Measurements from ENCODE around the gene CNR1. TPM values are rescaled to one million over a fixed set of nuclear protein-coding genes. Genes with fewer than 3 reads are reported as not detected.

CNR1 gene
- total RNA-seq, 1 donor, result not detected

- Histone ChIP-seq H3K27ac (ENCODE audit: low read depth, low read length) (no peak overlapping the region), H3K9me3 (ENCODE audit: low read depth, low read length) (no peaks in the 10 kb centered on the region), H3K4me3 (ENCODE audit: insufficient read depth, low read length) (no peak overlapping the region), H2AFZ (ENCODE audit: low read length) (no peak overlapping the region), H3K27me3 (ENCODE audit: insufficient read depth, low read length) (no peaks in the 10 kb centered on the region), H3K36me3 (ENCODE audit: insufficient read depth, low read length) (no peaks in the 10 kb centered on the region), H4K20me1 (ENCODE audit: insufficient read depth, low read length) (no peaks in the 10 kb centered on the region), H3K79me2 (ENCODE audit: insufficient read depth, low read length) (no peaks in the 10 kb centered on the region), H3K4me1 (ENCODE audit: insufficient read depth, low read length) (no peaks in the 10 kb centered on the region), H3K4me2 (ENCODE audit: insufficient read depth, low read length) (no peak overlapping the region)
- no peak for TF ChIP-seq CTCF (IDR thresholded peaks at IDR 0.05; ENCODE audit: extremely low read depth, low read depth, low read length)
- no peak for DNase-seq (ENCODE audit: insufficient read length, low spot score, missing footprints)
Observed at GRCh38 chr6:88143421-88144157, 22.6 kb downstream of the CNR1 start.

- H3K36me3 ChIP-seq (ENCODE audit: insufficient read depth, low read length), result no peaks in the 10 kb centered on the region
- no peak overlapping the region for H3K27ac ChIP-seq (ENCODE audit: low read depth, low read length)
- H3K9me3 ChIP-seq (ENCODE audit: low read depth, low read length), result no peaks in the 10 kb centered on the region
- H3K4me2 ChIP-seq (ENCODE audit: insufficient read depth, low read length), result no peak overlapping the region
- no peak for TF ChIP-seq CTCF (IDR thresholded peaks at IDR 0.05; ENCODE audit: extremely low read depth, low read depth, low read length)
- no peak overlapping the region for H2AFZ ChIP-seq (ENCODE audit: low read length)
- no peak for DNase-seq (ENCODE audit: insufficient read length, low spot score, missing footprints)
- no peaks in the 10 kb centered on the region for H3K4me1 ChIP-seq (ENCODE audit: insufficient read depth, low read length)
- no peaks in the 10 kb centered on the region for H3K79me2 ChIP-seq (ENCODE audit: insufficient read depth, low read length)
- H4K20me1 ChIP-seq (ENCODE audit: insufficient read depth, low read length), result no peaks in the 10 kb centered on the region
- no peaks in the 10 kb centered on the region for H3K27me3 ChIP-seq (ENCODE audit: insufficient read depth, low read length)
- no peak overlapping the region for H3K4me3 ChIP-seq (ENCODE audit: insufficient read depth, low read length)
Observed at GRCh38 chr6:88142297-88142668, 23.9 kb downstream of the CNR1 start.

- no peak for DNase-seq (ENCODE audit: insufficient read length, low spot score, missing footprints)
- no peaks in the 10 kb centered on the region for H3K9me3 ChIP-seq (ENCODE audit: low read depth, low read length)
- H3K4me2 ChIP-seq (ENCODE audit: insufficient read depth, low read length), result no peak overlapping the region
- H2AFZ ChIP-seq (ENCODE audit: low read length), result no peak overlapping the region
- TF ChIP-seq CTCF (IDR thresholded peaks at IDR 0.05; ENCODE audit: extremely low read depth, low read depth, low read length), result no peak
- H3K36me3 ChIP-seq (ENCODE audit: insufficient read depth, low read length), result no peaks in the 10 kb centered on the region
- H3K79me2 ChIP-seq (ENCODE audit: insufficient read depth, low read length), result no peaks in the 10 kb centered on the region
- H4K20me1 ChIP-seq (ENCODE audit: insufficient read depth, low read length), result no peaks in the 10 kb centered on the region
- H3K27me3 ChIP-seq (ENCODE audit: insufficient read depth, low read length), result no peaks in the 10 kb centered on the region
- H3K4me3 ChIP-seq (ENCODE audit: insufficient read depth, low read length), result no peak overlapping the region
- H3K27ac ChIP-seq (ENCODE audit: low read depth, low read length), result no peak overlapping the region
- no peaks in the 10 kb centered on the region for H3K4me1 ChIP-seq (ENCODE audit: insufficient read depth, low read length)
Observed at GRCh38 chr6:88141561-88142296, 24.4 kb downstream of the CNR1 start.

DNA sequence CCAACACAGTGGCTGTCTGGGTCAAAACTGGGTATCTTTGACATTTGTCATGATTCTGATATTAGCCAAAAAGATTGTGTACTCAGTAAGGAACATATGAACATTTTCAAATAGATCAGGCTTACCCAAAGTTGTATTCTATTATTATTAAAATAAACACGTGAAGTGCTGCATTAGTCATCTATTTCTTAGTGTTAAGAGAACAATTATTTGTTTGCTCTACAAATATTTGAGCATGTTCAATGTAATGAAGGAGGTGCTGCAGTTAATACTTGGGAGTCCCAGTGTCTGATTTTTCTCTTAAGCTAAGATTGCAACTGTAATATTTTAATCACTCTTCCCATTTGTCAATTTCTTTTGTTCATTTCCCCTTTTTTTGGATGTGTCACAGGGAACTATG is 28.2 kb downstream of the CNR1 start:
- no peaks in the 10 kb centered on the region for H3K36me3 ChIP-seq (ENCODE audit: insufficient read depth, low read length)
- no peaks in the 10 kb centered on the region for H4K20me1 ChIP-seq (ENCODE audit: insufficient read depth, low read length)
- H3K9me3 ChIP-seq (ENCODE audit: low read depth, low read length), result no peaks in the 10 kb centered on the region
- DNase-seq (ENCODE audit: insufficient read length, low spot score, missing footprints), result no peak
- no peak for TF ChIP-seq CTCF (IDR thresholded peaks at IDR 0.05; ENCODE audit: extremely low read depth, low read depth, low read length)
- no peak overlapping the region for H3K4me2 ChIP-seq (ENCODE audit: insufficient read depth, low read length)
- no peak overlapping the region for H3K4me3 ChIP-seq (ENCODE audit: insufficient read depth, low read length)
- H3K4me1 ChIP-seq (ENCODE audit: insufficient read depth, low read length), result no peaks in the 10 kb centered on the region
- no peak overlapping the region for H3K27ac ChIP-seq (ENCODE audit: low read depth, low read length)
- H3K79me2 ChIP-seq (ENCODE audit: insufficient read depth, low read length), result no peaks in the 10 kb centered on the region
- no peak overlapping the region for H2AFZ ChIP-seq (ENCODE audit: low read length)
- no peaks in the 10 kb centered on the region for H3K27me3 ChIP-seq (ENCODE audit: insufficient read depth, low read length)
